ENCODE results near the gene IRX1.

DNA sequence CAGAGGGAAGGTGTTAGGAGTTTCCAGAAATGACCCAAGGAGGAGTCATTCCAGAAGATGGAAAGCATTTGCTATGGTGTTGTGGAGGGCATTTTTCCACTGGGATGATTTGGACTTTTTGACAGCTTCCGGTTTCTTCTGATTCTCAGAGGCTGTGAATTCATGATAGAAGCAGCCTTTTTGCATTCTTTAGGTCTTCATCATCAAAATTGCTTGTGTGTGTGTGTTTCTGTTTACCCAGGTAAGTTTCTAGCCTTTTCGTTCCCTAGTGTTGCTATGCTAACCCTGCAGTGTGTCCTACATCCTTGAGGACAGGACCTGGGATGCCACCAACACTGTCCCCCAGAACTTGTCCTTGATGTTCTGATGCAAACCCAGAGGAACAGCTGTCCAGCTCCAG, 19.6 kb downstream of the IRX1 start:
- TF ChIP-seq, protein P1, sequence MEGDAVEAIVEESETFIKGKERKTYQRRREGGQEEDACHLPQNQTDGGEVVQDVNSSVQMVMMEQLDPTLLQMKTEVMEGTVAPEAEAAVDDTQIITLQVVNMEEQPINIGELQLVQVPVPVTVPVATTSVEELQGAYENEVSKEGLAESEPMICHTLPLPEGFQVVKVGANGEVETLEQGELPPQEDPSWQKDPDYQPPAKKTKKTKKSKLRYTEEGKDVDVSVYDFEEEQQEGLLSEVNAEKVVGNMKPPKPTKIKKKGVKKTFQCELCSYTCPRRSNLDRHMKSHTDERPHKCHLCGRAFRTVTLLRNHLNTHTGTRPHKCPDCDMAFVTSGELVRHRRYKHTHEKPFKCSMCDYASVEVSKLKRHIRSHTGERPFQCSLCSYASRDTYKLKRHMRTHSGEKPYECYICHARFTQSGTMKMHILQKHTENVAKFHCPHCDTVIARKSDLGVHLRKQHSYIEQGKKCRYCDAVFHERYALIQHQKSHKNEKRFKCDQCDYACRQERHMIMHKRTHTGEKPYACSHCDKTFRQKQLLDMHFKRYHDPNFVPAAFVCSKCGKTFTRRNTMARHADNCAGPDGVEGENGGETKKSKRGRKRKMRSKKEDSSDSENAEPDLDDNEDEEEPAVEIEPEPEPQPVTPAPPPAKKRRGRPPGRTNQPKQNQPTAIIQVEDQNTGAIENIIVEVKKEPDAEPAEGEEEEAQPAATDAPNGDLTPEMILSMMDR (IDR thresholded peaks at IDR 0.05): no peak
- no peak for TF ChIP-seq POLR2A (IDR thresholded peaks at IDR 0.05)

Measured in body of pancreas (tissue), 4 donors.